ENCODE measurements around the gene OR5A2. TPM values are rescaled to one million over a fixed set of nuclear protein-coding genes. Genes with fewer than 3 reads are reported as not detected.

The OR5A2 gene
- total RNA-seq, 1 donor from 2014 or later, result not detected

Other genes with a start within 250 kb of the OR5A2 start
- gene MPEG1, start 213.5 kb downstream of the OR5A2 start, total RNA-seq, result not detected in 2 replicates
- gene OR5AN1, start 67.5 kb downstream of the OR5A2 start, total RNA-seq, result not detected in 2 replicates
- not detected in 2 replicates for gene OR5A1, start 10.1 kb upstream of the OR5A2 start, total RNA-seq
- gene OR4D6, start 30.5 kb upstream of the OR5A2 start, total RNA-seq, result not detected in 2 replicates
- not detected in 2 replicates for gene OR4D10, start 46.9 kb upstream of the OR5A2 start, total RNA-seq
- gene OR4D11, start 77.2 kb upstream of the OR5A2 start, total RNA-seq, result not detected in 2 replicates
- not detected in 2 replicates for gene OR4D9, start 85.1 kb upstream of the OR5A2 start, total RNA-seq
- 40.5 and 41.7 TPM in 2 replicates for gene OSBP, start 189.4 kb upstream of the OR5A2 start, total RNA-seq
- gene PATL1, start 242.6 kb upstream of the OR5A2 start, total RNA-seq, result 68.7 and 74.0 TPM in 2 replicates